ENCODE data around the gene GTF2A1.
"Not testable (repeated sequence)": the region's sequence is repeated elsewhere in the genome, so short reads cannot be mapped to it uniquely, and the experiment has no call there.

The GTF2A1 gene

GRCh38 chr14:81220830-81221578 is at the start of gene GTF2A1:
Gene GTF2A1, minus strand, starts transcription at chr14:81220959. Its CDS starts 441 bp downstream, at chr14:81220518.
- peak; percentile 97 for DNase-seq (ENCODE audit: low read depth)

GRCh38 chr14:81269979-81270375 is 49.2 kb upstream of the GTF2A1 start:
- no peak for DNase-seq (ENCODE audit: low read depth)

GRCh38 chr14:81269100-81269978 is 48.6 kb upstream of the GTF2A1 start:
- DNase-seq (ENCODE audit: low read depth), result peak; percentile 68

GRCh38 chr14:81268016-81268416 is 47.3 kb upstream of the GTF2A1 start:
- peak; percentile 9 for DNase-seq (ENCODE audit: low read depth)

- no peak for DNase-seq (ENCODE audit: low read depth)
Measured at GRCh38 chr14:81265636-81266169, 44.9 kb upstream of the GTF2A1 start.

- DNase-seq (ENCODE audit: low read depth), result no peak
Measured at GRCh38 chr14:81264671-81265070, 43.9 kb upstream of the GTF2A1 start.

- no peak for DNase-seq (ENCODE audit: low read depth)
Measured at GRCh38 chr14:81263777-81264410, 43.1 kb upstream of the GTF2A1 start.

GRCh38 chr14:81261176-81261575 is 40.4 kb upstream of the GTF2A1 start:
- peak; percentile 13 for DNase-seq (ENCODE audit: low read depth)

GRCh38 chr14:81260732-81261131 is 40.0 kb upstream of the GTF2A1 start:
- DNase-seq (ENCODE audit: low read depth), result no peak

GRCh38 chr14:81256289-81256960 is 35.7 kb upstream of the GTF2A1 start:
- DNase-seq (ENCODE audit: low read depth), result no peak

GRCh38 chr14:81252278-81252677 is 31.5 kb upstream of the GTF2A1 start:
- DNase-seq (ENCODE audit: low read depth), result no peak

GRCh38 chr14:81247271-81247766 is 26.6 kb upstream of the GTF2A1 start:
- DNase-seq (ENCODE audit: low read depth), result no peak

GRCh38 chr14:81246461-81247270 is 25.9 kb upstream of the GTF2A1 start:
- peak; percentile 76 for DNase-seq (ENCODE audit: low read depth)

GRCh38 chr14:81245771-81246170 is 25.0 kb upstream of the GTF2A1 start:
- DNase-seq (ENCODE audit: low read depth), result peak; percentile 13

- DNase-seq (ENCODE audit: low read depth), result not testable (repeated sequence)
Measured at GRCh38 chr14:81244431-81244830, 23.7 kb upstream of the GTF2A1 start.

- DNase-seq (ENCODE audit: low read depth), result no peak
Measured at GRCh38 chr14:81243499-81243898, 22.7 kb upstream of the GTF2A1 start.

GRCh38 chr14:81236849-81237248 is 16.1 kb upstream of the GTF2A1 start:
- DNase-seq (ENCODE audit: low read depth), result not testable (repeated sequence)

GRCh38 chr14:81236138-81236537 is 15.4 kb upstream of the GTF2A1 start:
- DNase-seq (ENCODE audit: low read depth), result no peak

GRCh38 chr14:81235096-81235495 is 14.3 kb upstream of the GTF2A1 start:
- no peak for DNase-seq (ENCODE audit: low read depth)

GRCh38 chr14:81234278-81234677 is 13.5 kb upstream of the GTF2A1 start:
- peak; percentile 31 for DNase-seq (ENCODE audit: low read depth)

GRCh38 chr14:81233615-81234014 is 12.9 kb upstream of the GTF2A1 start:
- DNase-seq (ENCODE audit: low read depth), result no peak
